ENCODE results near the gene PDXDC1. TPM values are rescaled to one million over a fixed set of nuclear protein-coding genes. Genes with fewer than 3 reads are reported as not detected.
"Not testable (repeated sequence)": the region's sequence is repeated elsewhere in the genome, so short reads cannot be mapped to it uniquely, and the experiment has no call there.

Gene PDXDC1
- polyA plus RNA-seq, 1 donor, result 142 TPM

- not testable (repeated sequence) for DNase-seq
Measured at GRCh38 chr16:15008647-15009046, 33.8 kb downstream of the PDXDC1 start.

- not testable (repeated sequence) for DNase-seq
Measured at GRCh38 chr16:15012941-15013340, 38.1 kb downstream of the PDXDC1 start.

- DNase-seq, result not testable (repeated sequence)
Measured at GRCh38 chr16:15015671-15016070, 40.8 kb downstream of the PDXDC1 start.

- DNase-seq, result not testable (repeated sequence)
Measured at GRCh38 chr16:15016354-15016753, 41.5 kb downstream of the PDXDC1 start.

GRCh38 chr16:15016951-15017580, 42.2 kb downstream of the PDXDC1 start:
- not testable (repeated sequence) for DNase-seq

- not testable (repeated sequence) for DNase-seq
Measured at GRCh38 chr16:15021429-15021828, 46.6 kb downstream of the PDXDC1 start.

- peak; percentile 26 for DNase-seq
Measured at GRCh38 chr16:15022194-15022593, 47.4 kb downstream of the PDXDC1 start.

- DNase-seq, result not testable (repeated sequence)
Measured at GRCh38 chr16:15023381-15024077, 48.7 kb downstream of the PDXDC1 start.

GRCh38 chr16:15024858-15025199, 50.0 kb downstream of the PDXDC1 start:
- DNase-seq, result not testable (repeated sequence)

- not testable (repeated sequence) for DNase-seq
Measured at GRCh38 chr16:15025234-15025951, 50.6 kb downstream of the PDXDC1 start.

- not testable (repeated sequence) for DNase-seq
Measured at GRCh38 chr16:15027051-15027450, 52.2 kb downstream of the PDXDC1 start.

- DNase-seq, result not testable (repeated sequence)
Measured at GRCh38 chr16:15027503-15028344, 52.9 kb downstream of the PDXDC1 start.

- DNase-seq, result not testable (repeated sequence)
Measured at GRCh38 chr16:15028345-15028715, 53.5 kb downstream of the PDXDC1 start.

- DNase-seq, result not testable (repeated sequence)
Measured at GRCh38 chr16:15028801-15029698, 54.2 kb downstream of the PDXDC1 start.

- not testable (repeated sequence) for DNase-seq
Measured at GRCh38 chr16:15029749-15030148, 54.9 kb downstream of the PDXDC1 start.

- DNase-seq, result no peak
Measured at GRCh38 chr16:15031179-15031578, 56.4 kb downstream of the PDXDC1 start.

GRCh38 chr16:15031586-15031985, 56.8 kb downstream of the PDXDC1 start:
- no peak for DNase-seq

- no peak for DNase-seq
Measured at GRCh38 chr16:15032547-15033308, 57.9 kb downstream of the PDXDC1 start.

- DNase-seq, result no peak
Measured at GRCh38 chr16:15033309-15033707, 58.5 kb downstream of the PDXDC1 start.
